ENCODE measurements around the gene KCNQ1.
A peak's percentile ranks its signal among the peaks of the same experiment; 100 is the strongest.

KCNQ1 gene

DNA sequence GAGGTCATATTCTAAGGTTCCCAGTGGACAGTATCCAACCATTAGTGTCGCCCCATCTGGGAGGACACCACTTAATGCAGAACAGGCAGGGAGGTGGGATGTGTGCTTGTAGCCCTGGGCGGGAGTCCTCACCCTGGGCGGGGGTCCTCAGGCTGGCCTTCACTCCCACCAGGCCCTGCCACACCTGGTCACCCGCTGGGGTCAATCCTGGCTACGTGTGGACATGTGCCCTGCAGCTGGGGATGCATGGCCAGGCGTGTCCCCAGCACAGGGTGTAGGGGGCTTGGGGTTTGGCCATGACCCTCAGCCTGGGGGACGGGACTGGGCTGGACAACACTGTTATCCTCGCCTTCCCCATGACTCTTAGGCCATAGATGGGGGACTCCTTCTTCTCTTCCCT is 19.3 kb upstream of the KCNQ1 start:
- DNase-seq: no peak

DNA sequence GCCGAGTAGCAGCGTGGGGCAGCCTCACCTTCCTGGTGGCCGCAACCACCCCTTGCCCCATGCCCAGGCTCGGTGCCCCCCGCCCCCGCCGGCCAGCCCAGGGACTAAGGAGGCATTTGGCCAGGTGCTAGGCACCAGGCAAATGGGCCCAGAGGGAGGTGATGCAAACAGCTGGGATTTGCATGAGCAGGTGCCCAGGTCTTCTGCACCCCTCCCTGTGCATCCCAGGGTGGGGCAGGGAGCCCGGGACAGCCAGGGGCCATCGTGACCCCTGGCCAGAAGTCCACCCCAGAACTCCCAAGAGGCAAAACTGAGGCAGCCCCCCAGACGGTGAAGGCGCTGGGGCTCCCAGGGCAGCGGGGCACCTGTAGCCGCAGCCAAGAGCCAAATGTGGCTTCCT is 18.6 kb upstream of the KCNQ1 start:
- no peak for DNase-seq

DNA sequence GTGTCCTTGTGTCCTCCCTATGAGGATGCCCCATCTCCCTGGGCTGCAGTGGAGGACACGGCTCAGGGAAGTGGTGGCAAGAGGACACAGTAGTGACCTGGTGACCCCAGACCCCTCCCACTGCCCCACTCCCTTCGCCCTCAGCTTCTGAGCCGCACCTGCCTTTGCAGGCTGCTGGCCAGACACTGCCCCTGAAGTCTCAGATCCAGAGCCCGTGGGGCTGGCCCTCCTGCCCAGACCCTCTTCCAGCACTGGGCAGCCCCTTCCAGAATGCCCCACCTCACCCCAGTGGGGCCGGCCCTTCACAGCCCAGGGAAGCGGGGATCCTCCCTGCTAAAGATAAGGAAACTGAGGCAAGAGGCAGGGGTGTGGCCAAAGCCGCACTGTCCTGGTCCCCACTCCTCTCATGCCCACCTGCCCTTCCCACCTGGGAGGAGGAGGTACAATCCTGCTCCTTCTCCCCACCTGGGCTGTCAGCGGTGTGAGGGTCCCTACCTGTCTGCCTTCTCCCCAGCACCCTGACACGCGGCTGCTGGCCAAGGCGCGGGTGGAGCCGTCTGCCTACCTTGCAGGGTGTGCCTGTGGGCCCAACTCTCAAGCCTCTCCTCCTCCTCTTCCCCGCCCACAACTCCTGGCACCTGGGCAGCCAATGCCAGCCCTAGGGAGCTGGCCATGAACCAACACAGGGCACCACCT is 17.8 kb upstream of the KCNQ1 start:
- no peak for DNase-seq

DNA sequence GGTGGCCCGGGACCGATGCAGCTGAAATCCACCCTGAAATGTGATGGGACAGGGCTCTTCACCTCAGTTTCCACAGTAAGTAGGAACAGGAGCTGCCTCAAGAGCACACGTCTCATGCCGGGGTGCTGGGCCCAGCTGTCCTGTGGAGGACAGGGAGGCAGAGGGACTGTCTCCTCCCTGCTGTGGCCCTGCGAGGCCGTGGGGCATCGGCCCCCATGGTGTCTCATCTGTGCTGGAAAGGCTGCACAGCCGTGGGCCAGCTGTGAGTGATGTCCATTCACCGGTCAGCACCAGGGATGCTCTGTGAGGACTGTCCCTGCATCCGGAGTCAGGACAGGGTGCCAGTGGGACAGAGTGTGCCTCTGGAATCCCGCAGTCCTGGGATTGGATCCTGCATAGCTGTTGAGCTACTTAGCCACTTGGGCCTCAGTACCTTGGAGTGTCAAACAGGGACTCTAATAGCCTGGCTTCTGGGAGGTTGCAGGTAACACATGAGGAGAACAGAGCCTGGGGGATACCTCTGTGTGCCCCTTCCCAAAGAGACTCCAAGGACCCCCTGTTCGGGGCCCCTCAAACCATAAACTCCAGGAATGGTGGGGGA is 17.0 kb upstream of the KCNQ1 start:
- DNase-seq: no peak

DNA sequence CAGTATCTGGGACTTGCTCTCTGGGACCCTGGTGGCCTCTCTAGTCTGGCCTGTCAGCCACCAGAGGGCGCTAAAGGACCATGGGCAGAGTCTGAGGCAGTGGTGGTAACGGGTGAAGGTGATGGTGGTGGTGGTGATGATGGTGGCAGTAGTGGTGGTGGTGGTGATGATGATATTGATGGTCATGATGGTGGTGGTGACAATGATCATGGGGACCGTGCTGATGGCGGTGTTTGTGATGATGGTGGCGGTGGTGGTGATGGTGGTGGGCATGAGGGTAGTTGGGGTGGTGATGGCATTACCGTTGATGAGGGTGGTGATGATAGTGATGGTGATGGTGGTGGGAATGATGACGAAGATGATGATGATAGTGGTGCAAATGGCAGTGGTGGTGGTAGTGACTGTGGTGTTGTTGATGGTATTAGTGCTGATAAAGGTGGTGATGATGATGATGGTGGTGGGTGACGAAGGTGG is 16.4 kb upstream of the KCNQ1 start:
- peak; percentile 74 for DNase-seq

DNA sequence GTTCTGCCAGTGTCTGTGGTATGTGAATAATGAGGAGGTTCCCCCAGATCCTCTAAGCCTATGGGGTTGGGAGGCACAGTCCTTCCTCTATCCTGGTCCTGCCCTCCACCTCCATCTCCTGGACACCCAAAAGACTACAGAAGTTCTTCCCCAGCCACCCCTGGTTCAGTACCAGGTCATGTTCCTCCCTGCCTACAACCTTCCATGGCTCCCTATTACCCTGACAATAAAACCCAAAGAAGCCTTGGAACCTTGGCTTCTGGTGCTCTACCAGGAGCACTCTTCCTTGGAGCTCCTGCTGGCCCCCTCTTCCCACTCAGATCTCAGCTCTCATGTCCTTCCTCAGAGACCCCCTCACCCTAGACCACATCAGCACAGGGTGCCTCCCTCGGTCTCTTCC is 13.4 kb upstream of the KCNQ1 start:
- no peak for DNase-seq

DNA sequence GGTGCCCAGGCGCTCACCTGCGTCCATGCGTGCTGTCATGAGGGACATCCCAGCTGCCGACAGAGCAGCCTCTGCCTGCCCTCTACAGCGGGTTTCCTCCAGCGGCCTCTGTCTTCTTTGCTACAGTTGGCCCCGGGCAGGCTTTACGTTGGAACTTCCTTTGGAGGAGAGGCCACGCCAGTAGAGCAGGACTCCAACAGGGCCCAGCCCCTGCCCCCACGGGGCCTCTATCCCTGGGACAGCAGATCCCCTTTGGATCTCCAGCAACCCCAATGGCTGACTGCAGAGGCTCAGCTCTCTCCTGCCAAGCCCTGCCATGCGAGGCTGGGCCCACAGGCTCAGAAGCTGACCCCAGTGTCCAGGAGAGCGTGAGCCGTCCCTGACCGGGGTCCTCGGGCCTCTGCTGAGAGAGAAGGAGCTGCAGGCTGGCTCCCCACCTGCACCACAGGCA is 12.6 kb upstream of the KCNQ1 start:
- DNase-seq: no peak

DNA sequence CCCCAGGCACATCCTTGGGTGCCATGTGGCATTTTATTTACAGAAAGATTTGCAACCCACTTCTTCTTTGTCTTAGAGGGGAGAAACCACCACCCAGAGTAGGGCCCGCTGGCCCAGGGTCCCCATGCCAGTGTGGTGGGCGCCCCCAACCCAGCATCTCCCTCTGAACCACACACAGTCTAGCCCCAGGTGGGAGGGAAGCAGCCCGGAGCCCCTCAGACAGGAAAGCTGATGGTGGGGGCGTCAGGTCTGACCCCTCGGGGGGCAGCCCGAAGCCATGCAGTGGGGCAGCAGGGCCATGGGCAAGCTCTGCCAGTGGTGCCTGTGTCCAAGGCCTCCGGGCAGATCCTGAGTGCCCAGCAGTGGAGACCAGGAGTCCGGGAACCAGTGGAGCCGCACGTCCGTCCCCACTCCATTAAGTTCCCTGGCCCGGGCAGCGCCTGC is 12.2 kb upstream of the KCNQ1 start:
- no peak for DNase-seq

DNA sequence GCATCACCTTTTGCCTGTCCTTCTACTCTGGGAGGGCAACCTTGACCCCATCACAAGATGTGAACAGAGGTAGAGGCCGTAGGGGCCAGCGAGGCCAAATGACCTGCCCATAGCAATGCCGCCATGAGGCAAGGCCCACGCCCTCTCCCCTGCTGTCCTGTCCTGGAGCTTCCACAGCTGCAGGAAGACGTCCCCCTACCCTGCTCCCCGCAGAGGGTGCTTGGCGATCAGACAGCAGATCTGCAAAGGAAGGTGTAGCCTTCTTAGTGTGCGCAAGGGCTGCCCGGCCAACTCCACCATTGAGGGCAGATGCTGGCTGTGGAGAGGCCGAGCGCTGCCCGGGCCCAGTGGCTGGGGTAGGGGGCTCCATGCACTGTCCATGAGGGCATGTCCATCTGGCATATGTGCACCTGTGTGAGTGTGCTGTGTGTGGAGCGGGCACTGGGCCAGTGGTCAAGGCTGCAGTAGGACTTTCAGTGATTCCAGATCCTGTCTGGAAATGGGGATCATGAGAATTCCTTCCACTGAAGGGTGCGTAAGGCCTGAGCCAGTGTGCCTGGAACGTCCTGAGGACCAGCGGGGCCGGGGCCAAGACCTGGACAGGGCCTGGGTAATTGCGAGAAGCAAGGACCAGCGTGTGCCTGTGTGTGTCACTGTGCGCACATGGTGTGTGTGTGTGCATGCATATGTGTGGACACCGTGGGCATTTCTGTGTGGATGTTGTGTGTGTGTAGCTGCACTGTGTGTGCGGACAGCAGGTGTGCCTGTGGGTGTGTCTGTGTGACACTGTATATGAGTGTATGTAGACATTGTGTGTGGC is 11.5 kb upstream of the KCNQ1 start:
- DNase-seq: no peak

DNA sequence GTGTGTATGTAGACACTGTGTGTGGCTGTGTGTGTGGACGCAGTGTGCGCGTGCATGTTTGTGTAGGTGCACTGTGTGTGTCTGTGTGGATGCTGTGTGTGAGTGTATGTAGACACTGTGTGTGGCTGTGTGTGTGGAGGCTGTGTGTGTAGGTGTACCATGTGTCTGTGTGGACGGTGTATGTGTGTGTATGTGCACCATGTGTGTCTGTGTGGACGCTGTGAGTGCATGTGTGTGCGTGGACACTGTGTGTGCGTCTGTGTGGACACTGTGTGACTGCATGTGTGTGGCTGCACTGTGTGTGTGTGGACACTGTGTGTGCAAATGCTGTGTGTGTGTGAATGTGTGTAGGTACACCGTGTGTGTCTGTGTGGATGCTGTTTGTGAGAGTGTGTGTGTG is 10.8 kb upstream of the KCNQ1 start:
- DNase-seq: no peak

DNA sequence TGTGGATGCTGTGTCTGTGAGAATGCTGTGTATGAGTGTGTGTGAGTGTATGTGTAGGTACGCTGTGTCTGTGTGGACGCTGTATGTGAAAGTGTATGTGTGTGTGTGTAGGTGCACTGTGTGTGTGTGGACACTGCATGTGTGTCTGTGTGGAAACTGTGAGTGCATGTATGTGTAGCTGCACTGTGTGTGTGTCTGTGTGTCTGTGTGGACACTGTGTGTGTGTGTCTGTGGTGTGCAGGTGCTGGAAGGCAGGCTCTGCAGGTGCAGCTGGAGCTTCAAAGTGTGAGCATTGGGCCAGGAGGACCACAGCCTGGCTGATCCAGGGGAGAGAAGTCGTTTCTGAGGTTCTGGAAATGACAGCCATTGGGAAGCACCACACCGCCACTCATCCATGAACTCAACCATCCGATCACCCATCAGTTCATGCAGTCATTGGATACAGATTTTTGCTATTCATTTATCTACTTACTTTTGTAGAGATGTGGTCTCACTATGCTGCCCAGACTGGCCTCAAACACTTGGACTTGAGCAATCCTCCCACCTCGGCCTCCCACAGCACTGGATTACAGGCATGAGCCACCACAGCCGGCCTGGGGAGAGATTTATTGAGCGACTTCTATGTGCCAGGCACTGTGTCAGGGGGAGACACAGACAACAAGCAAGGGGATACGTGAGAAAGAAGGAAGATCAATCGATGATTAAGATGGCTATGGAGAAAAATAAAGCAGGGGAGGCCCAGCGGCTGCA is 10.1 kb upstream of the KCNQ1 start:
- DNase-seq: no peak

DNA sequence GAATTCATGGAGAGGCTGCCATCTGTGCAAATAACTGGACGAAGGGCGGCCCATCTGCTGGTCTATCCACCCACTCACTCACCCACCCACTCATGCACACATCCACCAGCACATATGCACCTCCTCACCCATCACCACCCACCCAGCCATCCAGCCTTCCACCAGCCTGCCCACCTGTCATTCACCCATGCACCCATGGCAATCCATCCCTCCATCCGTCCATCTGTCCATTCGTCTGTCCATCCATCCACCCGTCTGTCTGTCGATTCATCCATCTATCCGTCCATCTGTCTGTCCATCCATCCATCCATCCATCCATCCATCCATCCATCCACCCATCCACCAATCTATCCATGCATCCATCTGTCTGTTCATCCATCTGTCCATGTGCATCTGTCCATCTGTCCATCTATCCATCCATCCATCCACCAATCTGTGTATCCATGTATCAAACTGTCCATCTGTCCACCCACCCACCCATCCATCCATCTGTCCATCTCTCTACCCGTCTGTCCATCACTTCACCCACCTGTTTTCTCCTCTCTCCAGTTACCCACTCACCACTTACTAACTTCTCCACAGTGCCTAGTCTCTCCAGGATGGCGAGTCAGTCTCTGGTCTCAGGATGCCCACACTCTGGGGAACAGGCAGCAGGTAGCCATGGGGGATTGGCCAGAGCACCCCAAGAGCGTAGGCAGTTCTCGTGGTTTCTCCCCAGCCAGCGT is 9.4 kb upstream of the KCNQ1 start:
- no peak for DNase-seq

DNA sequence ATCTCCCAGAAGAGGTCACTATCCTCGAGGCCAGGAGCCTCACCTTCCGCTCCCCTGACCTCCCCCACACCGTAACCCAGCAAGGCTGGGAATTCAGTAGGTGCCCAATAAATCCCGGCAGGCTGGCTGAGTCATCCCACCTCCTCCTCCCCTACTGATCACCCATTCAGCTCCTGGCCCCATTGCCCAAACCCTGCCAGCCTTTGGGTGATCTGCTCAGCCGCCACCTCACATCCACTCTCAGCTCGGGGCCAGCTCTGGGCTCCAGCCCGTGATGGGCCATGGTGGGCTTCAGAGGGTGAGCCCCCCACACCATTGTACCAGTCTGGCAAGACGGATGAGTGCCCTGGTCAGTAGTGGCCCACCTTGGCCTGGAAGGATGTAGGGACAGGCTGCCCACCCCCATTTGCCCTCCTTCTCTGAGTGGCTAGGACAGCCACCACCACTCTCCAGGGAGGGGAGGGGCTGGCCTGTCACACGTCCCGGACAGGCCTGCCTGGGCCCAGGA is 8.7 kb upstream of the KCNQ1 start:
- no peak for DNase-seq

DNA sequence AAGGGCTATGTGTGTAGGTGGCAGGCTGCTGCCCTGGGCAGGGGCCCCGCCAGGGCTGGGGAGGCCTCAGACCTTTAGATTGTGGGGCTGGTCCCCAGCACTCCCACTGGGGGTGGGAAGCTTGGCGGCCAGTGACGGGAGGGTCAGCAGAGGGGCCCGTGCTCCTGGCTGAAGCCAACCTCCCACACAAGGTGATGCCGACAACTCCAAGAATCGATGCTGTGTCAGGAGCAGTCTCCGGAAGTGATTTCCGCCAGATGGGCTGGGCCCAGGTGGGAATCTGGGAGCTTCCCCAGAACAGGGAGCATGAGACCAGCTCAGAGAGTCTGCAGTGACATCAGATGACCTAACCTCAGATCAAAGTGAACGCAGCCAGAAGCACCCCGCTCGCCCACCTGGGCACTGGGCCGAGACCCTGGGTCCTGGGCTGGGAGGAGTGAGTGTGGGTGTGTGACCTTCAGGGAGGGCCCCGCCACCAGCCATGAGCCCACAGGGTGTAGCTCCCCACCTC is 8.2 kb upstream of the KCNQ1 start:
- no peak for DNase-seq

DNA sequence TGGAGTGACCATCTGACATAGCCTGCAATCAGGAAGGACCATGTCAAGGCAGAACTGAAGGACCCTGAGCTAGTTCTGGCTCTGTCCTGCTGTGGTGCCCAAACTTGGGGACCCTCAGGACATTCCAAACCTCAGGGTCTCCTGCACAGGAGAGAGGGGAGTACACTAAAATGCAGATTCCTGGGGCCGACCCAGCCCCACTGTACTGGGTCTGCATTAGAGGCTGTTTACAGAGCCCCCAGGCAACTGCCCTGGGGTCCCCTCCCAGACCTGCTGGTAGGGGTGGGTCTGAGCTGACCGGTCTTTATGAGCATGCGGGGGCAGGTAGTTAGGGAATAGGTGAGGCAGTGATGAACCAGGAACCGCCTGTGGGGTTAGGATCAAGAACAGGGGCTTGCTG is 7.3 kb upstream of the KCNQ1 start:
- no peak for DNase-seq

DNA sequence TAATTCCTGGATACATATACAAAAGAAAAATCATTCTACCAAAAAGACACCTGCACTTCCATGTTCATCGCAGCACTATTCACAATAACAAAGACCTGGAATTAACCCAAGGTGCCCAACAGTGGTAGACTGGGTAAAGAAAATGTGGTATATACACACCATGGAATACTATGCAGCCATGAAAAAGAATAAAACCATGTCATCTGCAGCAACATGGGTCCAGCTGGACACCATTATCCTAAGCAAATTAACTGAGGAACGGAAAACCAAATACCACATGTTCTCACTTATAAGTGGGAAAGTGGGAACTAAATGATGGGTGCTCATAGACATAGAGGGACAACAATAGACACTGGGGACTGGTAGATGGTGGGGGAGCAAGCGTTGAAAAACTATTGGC is 5.0 kb upstream of the KCNQ1 start:
- no peak for DNase-seq

DNA sequence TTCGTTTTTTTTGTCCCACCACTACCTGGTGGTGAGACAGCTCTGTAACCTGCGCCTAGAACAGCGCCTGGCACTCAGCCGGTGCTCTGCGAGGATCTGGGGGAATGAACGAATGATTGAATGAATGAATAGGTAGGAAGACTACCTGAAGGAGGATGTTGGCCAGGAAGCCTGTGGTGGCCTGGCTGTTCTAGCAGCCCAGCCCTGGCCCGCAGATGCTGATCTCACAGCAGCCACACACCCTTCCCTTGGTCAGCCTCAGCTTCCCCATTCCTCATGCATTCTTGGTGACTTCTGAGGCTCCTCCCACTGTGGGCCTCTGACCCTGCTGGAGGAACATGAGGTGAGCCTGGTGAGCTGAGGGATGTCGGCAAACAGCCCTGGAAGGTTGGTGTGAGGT is 4.2 kb upstream of the KCNQ1 start:
- DNase-seq: no peak

DNA sequence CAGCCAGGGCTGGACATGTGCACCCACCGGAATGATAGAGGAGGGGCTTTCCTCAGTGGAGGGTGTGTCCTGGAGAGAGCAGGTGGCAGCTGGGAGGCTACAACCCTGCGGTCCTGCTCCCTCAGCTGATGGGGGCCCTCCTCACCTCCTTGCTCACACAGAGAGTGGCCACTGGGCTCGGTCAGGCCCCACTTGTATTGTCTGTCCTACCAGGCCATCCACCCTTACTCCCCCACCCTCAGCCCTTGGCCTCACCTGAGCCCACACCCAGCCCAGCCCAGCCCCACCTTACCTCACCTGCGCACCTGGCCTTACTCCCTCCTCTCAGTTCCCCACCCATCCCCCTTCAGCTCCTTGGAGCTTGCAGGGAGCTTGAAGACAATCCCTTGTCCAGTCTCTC is 3.6 kb upstream of the KCNQ1 start:
- no peak for DNase-seq

DNA sequence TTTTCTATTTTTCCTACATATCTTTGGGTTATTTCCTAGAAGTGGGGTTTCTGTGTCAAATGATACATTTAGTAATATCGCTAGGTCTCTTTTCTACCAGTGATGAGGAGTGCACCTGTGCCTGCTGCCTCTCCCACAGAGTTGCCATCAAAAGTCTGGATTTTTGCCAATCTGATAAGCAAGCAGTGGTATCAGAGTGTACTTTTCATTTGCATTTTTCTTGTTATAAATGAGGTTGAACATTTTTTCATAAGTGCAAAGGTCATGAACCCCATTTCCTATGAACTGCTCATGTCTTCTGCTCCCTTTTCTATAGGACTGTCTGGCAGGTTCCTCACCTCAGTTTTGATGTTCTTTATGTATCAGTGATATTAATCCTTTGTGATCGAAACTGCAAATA is 2.2 kb upstream of the KCNQ1 start:
- DNase-seq: no peak

DNA sequence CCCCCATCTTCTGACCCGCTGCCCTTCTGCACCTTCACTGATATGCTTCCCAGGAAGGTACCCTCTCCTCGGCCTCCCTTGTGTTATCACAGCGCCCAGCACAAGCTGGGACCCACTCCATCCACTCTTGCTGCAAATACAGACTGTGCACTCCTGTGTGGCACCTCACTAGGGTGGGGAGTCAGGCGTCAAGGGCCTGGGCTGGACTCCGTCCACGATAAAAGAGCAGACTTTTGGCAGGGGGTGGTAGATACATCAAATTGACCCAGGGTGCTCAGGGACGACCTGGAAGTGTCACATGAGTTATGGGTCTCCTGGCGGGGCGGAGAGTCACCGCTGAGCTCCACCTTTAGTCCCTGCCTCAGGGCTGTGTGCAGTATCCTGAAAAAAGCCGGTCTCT is 1.4 kb upstream of the KCNQ1 start:
- DNase-seq: no peak

DNA sequence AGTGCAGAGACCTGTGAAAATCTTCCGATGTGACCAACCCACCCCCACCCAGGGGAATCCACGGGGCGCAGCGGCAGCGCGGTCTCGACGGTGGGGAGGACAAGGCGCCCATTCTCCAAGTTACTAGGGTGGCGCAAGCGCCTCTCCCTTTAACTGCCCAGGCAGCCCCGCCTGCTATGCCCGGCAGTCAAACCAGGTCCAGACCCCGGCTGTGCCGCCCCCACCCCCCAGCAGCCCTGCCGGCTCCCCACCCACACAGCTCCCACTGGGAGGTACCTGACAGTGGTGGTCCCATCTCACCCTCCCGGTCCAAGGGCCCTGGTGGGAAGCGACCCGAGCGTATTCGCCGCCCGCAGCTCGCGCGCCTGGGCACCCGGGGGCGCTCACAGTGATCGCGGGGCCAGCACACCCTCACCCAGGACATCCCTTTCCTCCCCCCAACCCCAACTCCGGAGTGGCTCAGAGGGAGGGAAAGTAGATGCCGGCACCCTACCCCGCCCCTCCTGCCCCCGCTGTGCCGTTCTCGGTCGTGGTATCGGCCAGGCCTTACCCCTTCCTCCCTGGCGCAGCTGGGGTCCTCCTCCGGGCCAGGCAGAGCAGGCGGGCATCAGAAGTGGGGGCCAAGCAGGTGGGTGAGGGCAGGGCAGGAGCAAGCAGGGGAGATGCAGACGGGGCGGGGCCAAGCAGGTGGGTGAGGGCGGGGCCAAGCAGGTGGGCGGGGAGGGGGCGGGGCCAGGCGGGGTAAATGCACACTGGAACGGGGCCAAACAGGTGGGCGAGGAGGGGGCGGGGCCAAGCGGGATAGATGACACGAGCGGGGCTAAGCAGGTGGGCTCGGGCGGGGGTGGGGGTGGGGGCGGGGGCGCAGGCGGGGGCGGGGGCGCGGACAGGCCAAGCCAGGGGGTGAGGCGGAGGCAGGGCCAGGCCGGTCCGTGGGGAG is 657 bp upstream of the KCNQ1 start, which contains the start of gene TRPM5:
Gene TRPM5, minus strand, starts transcription at position 634 of the 940 bp plus-strand sequence. CDS start 21,478 bp downstream, outside the sequence.
- peak; percentile 56 for DNase-seq

Data from activated effector memory CD4-positive, alpha-beta T cell treated with Interleukin-2 at 50 U/mL for 16 hours (primary cell).